Natural killer cell (primary cell): Measurements from ENCODE around the gene CD58. TPM values are rescaled to one million over a fixed set of nuclear protein-coding genes. Genes with fewer than 3 reads are reported as not detected.

Experiments used
- ATAC-seq, 3 donors: fragments of 150-1000 bp in 2 of 3; fragments of 200-7000 bp in 1 of 3; cut with Tn5 transposase; 1 replicate in 1 of 3; 2 replicates in 2 of 3; pipeline ENCODE4 v1.10.0; 2021; ENCODE audit warnings: mild to moderate bottlenecking in 2 of 3, moderate library complexity in 2 of 3
- DNase-seq, 2 donors: peaks; one replicate each; pipeline versions ENCODE4 v3.0.0 to v3.0.0-alpha.2; 2013 to 2021; ENCODE audit warnings: mixed read lengths in 1 of 2
- H3K27ac ChIP-seq: one replicate; pipeline ENCODE4 v1.5.1; 2013; ENCODE audit warnings: mild to moderate bottlenecking, low read length
- H3K27me3 ChIP-seq: one replicate; pipeline ENCODE4 v1.6.1; 2013; ENCODE audit warnings: low read length; ENCODE audit not compliant: control insufficient read depth, insufficient read depth
- H3K36me3 ChIP-seq: one replicate; pipeline ENCODE4 v1.6.1; 2013; ENCODE audit warnings: low read length; ENCODE audit not compliant: control insufficient read depth, insufficient read depth
- H3K4me1 ChIP-seq: one replicate; pipeline ENCODE4 v1.6.1; 2013; ENCODE audit warnings: low read length; ENCODE audit not compliant: control insufficient read depth, insufficient read depth
- H3K4me3 ChIP-seq: one replicate; pipeline ENCODE4 v1.5.1; 2013; ENCODE audit warnings: low read length
- H3K9me3 ChIP-seq: one replicate; pipeline ENCODE4 v1.6.1; 2013; ENCODE audit warnings: low read length; ENCODE audit not compliant: control insufficient read depth, insufficient read depth
- H3K27ac Mint-ChIP-seq, 2 donors: one replicate each; pipeline ENCODE4 v1.8.0; 2022; ENCODE audit warnings: mild to moderate bottlenecking in 2 of 2, mixed read lengths in 2 of 2, moderate library complexity in 1 of 2
- H3K27me3 Mint-ChIP-seq, 2 donors: one replicate each; pipeline ENCODE4 v1.8.0; 2022; ENCODE audit warnings: low read depth in 2 of 2, mixed read lengths in 2 of 2
- H3K36me3 Mint-ChIP-seq: one replicate; pipeline ENCODE4 v1.8.0; 2022; ENCODE audit warnings: mixed read lengths
- H3K4me1 Mint-ChIP-seq, 2 donors: one replicate each; pipeline ENCODE4 v1.8.0; 2022; ENCODE audit warnings: mixed read lengths in 2 of 2
- H3K4me3 Mint-ChIP-seq: one replicate; pipeline ENCODE4 v1.8.0; 2022; ENCODE audit warnings: mild to moderate bottlenecking, moderate library complexity, mixed read lengths
- H3K9me3 Mint-ChIP-seq, 2 donors: one replicate each; pipeline ENCODE4 v1.8.0; 2022; ENCODE audit warnings: mixed read lengths in 2 of 2
- CTCF ChIP-seq: fragments of 200-600 bp; IDR thresholded peaks from one replicate; pipeline ENCODE4 v1.8.0; 2022; ENCODE audit warnings: antibody characterized with exemption
- WGBS: methylation state at CpG from one replicate; pipeline ENCODE4 v1.1.7; 2013; ENCODE audit warnings: missing lambda C conversion rate; ENCODE audit not compliant: insufficient coverage; 5-methylcytosine and 5-hydroxymethylcytosine counted together
- intact Hi-C: fragments of 100-400 bp; cut with micrococcal nuclease; formaldehyde crosslinking; loops from one replicate; pipeline ENCODE4 v1.14.2; 2022
- total RNA-seq, 4 donors: library from RNA; stranded (reverse); fragments of 120-200 nt in 1 of 4; gene quantifications; one replicate each; pipeline versions ENCODE4 v1.2.3 to v1.2.4, GENCODE V29; 2013 to 2022

CD58 gene
- total RNA-seq, 3 donors from 2014 or later (not counting 1 experiment from before 2014, with no cell fraction given), result 27.4 to 34.0 (median 28.6) TPM

GRCh38 chr1:116514708-116515525 is 55.9 kb downstream of the CD58 start:
- H3K36me3 ChIP-seq, result no peaks in the 10 kb centered on the region
- no peaks in the 10 kb centered on the region for H3K36me3 Mint-ChIP-seq
- H3K4me3 Mint-ChIP-seq, result peak overlapping the region; percentile 82
- WGBS, result 0% methylated on average over 8 of the region's 8 CpGs
- no peak for TF ChIP-seq CTCF
- H3K4me1 Mint-ChIP-seq, result peaks cover 68 to 69% of the 10 kb centered on the region in 2 donors
- peak; percentile 75 to 86 (median 76) for ATAC-seq
- intact Hi-C loops, result loop anchor here (1.0 to 5.0 kb wide), 3 partner anchors 11 to 57 kb away; partner anchors contain the start of gene CD58
- H3K4me1 ChIP-seq, result peaks cover 54% of the 10 kb centered on the region
- no peaks in the 10 kb centered on the region for H3K9me3 Mint-ChIP-seq
- peak; percentile 54 to 83 for DNase-seq
- H3K4me3 ChIP-seq, result no peak overlapping the region
- H3K9me3 ChIP-seq, result no peaks in the 10 kb centered on the region
- H3K27me3 Mint-ChIP-seq, result no peaks in the 10 kb centered on the region
- peak overlapping the region; percentile 88 for H3K27ac ChIP-seq
- no peaks in the 10 kb centered on the region for H3K27me3 ChIP-seq
- H3K27ac Mint-ChIP-seq, result peak overlapping the region; percentile 99 to 100

GRCh38 chr1:116513956-116514355 is 56.9 kb downstream of the CD58 start:
- H3K4me3 ChIP-seq, result no peak overlapping the region
- no peaks in the 10 kb centered on the region for H3K9me3 Mint-ChIP-seq
- WGBS, result 86% methylated on average over 4 of the region's 4 CpGs
- peaks cover 76 to 78% of the 10 kb centered on the region in 2 donors for H3K4me1 Mint-ChIP-seq
- no peak overlapping the region for H3K4me3 Mint-ChIP-seq
- H3K27ac Mint-ChIP-seq, result peak overlapping the region; percentile 99 to 100
- no peaks in the 10 kb centered on the region for H3K36me3 Mint-ChIP-seq
- no peak for ATAC-seq
- intact Hi-C loops, result no loop called here
- H3K36me3 ChIP-seq, result no peaks in the 10 kb centered on the region
- H3K9me3 ChIP-seq, result no peaks in the 10 kb centered on the region
- H3K27ac ChIP-seq, result peak overlapping the region; percentile 88
- no peak for DNase-seq
- TF ChIP-seq CTCF, result no peak
- H3K27me3 Mint-ChIP-seq, result no peaks in the 10 kb centered on the region
- H3K27me3 ChIP-seq, result no peaks in the 10 kb centered on the region
- H3K4me1 ChIP-seq, result peaks cover 60% of the 10 kb centered on the region

- Mint-ChIP-seq H3K36me3 (no peaks in the 10 kb centered on the region), H3K27ac (peak overlapping the region; percentile 54 to 99), H3K4me3 (peak overlapping the region; percentile 35), H3K4me1 (peaks cover 74% of the 10 kb centered on the region in 2 donors), H3K9me3 (no peaks in the 10 kb centered on the region), H3K27me3 (no peaks in the 10 kb centered on the region)
- Histone ChIP-seq H3K27me3 (no peaks in the 10 kb centered on the region), H3K4me3 (no peak overlapping the region), H3K9me3 (no peaks in the 10 kb centered on the region), H3K27ac (peak overlapping the region; percentile 27), H3K4me1 (peaks cover 63% of the 10 kb centered on the region), H3K36me3 (no peaks in the 10 kb centered on the region)
- DNase-seq, result no peak
- ATAC-seq, result no peak
- no peak for TF ChIP-seq CTCF
- 46% methylated on average over 2 of the region's 2 CpGs for WGBS
- intact Hi-C loops, result no loop called here
These were observed 59.3 kb downstream of the CD58 start for GRCh38 chr1:116511459-116512019.
